Gastroesophageal sphincter (tissue), 4 donors: ENCODE measurements around the gene TNKS1BP1. TPM values are rescaled to one million over a fixed set of nuclear protein-coding genes. Genes with fewer than 3 reads are reported as not detected.

ENCODE experiments used
- ATAC-seq: fragments of 150-250 bp; one replicate; pipeline ENCODE4 v1.9.1; 2016; ENCODE audit warnings: mild to moderate bottlenecking, moderate library complexity
- H3K27ac ChIP-seq, 4 donors: fragments of 200-600 bp; sonication (generic) in 3 of 4; 1 replicate in 3 of 4; 2 replicates in 1 of 4; pipeline ENCODE4 v1.5.1; 2016 to 2019
- H3K27me3 ChIP-seq: fragments of 200-600 bp; sonication (generic); one replicate; pipeline ENCODE4 v1.5.1; 2019
- H3K36me3 ChIP-seq, 2 donors: fragments of 200-600 bp; sonication (generic); one replicate each; pipeline ENCODE4 v1.5.1; 2019; ENCODE audit warnings: control low read depth in 1 of 2
- H3K4me1 ChIP-seq, 3 donors: fragments of 200-600 bp; sonication (generic); 1 replicate in 2 of 3; 2 replicates in 1 of 3; pipeline ENCODE4 v1.5.1; 2016 to 2019; ENCODE audit warnings: control low read depth in 2 of 3
- H3K4me3 ChIP-seq, 2 donors: fragments of 200-600 bp; sonication (generic); one replicate each; pipeline ENCODE4 v1.5.1; 2019; ENCODE audit warnings: mild to moderate bottlenecking in 1 of 2, moderate library complexity in 1 of 2
- H3K9me3 ChIP-seq, 3 donors: fragments of 200-600 bp; sonication (generic); one replicate each; pipeline ENCODE4 v1.5.1; 2017 to 2019; ENCODE audit warnings: control low read depth in 2 of 3
- EP300 ChIP-seq: sonication (generic); formaldehyde crosslinking; IDR thresholded peaks from one replicate; pipeline ENCODE4 v1.6.1; 2017; ENCODE audit warnings: antibody characterized with exemption, mild to moderate bottlenecking
- POLR2A ChIP-seq, 2 donors: fragments of 450-650 bp; IDR thresholded peaks; one replicate each; pipeline ENCODE4 v1.6.1; 2017; ENCODE audit warnings: antibody characterized with exemption in 2 of 2, mild to moderate bottlenecking in 2 of 2, moderate library complexity in 1 of 2
- POLR2AphosphoS5 ChIP-seq: sonication (generic); formaldehyde crosslinking; IDR thresholded peaks from one replicate; pipeline ENCODE4 v1.6.1; 2017; ENCODE audit warnings: antibody characterized with exemption
- WGBS, 2 donors: methylation state at CpG; one replicate each; pipeline ENCODE4 v1.1.5; 2018; ENCODE audit warnings: low coverage in 1 of 2; 5-methylcytosine and 5-hydroxymethylcytosine counted together
- total RNA-seq, 4 donors: library from RNA; depleted of rRNA; stranded (reverse); fragments of >200 nt; gene quantifications; one replicate each; pipeline ENCODE4 v1.1.0, GENCODE V29; 2016
- TF ChIP-seq, protein P1 (sequence below), 4 experiments: fragments of 200-600 bp in 2 of 4; fragments of 450-650 bp in 2 of 4; sonication (generic) in 1 of 4; IDR thresholded peaks; one replicate each; pipeline ENCODE4 v1.5.1; 2017 to 2019; ENCODE audit warnings: antibody characterized with exemption in 4 of 4, mild to moderate bottlenecking in 2 of 4, moderate library complexity in 2 of 4

TNKS1BP1 gene
- total RNA-seq, 4 donors from 2014 or later, result 95.6 to 130 (median 108) TPM

GRCh38 chr11:57273448-57274058 is 51.2 kb downstream of the TNKS1BP1 start:
- Histone ChIP-seq H3K36me3 (no peaks in the 10 kb centered on the region), H3K4me3 (no peak overlapping the region), H3K4me1 (peaks cover 6 to 19% (median 13%) of the 10 kb centered on the region in 3 donors), H3K27me3 (no peaks in the 10 kb centered on the region), H3K9me3 (peaks cover 0 to 12% (median 0%) of the 10 kb centered on the region in 3 donors), H3K27ac (no peak overlapping the region)
- TF ChIP-seq POLR2A (IDR thresholded peaks at IDR 0.05) (no peak), EP300 (no peak), POLR2AphosphoS5 (no peak)
- TF ChIP-seq, protein P1, sequence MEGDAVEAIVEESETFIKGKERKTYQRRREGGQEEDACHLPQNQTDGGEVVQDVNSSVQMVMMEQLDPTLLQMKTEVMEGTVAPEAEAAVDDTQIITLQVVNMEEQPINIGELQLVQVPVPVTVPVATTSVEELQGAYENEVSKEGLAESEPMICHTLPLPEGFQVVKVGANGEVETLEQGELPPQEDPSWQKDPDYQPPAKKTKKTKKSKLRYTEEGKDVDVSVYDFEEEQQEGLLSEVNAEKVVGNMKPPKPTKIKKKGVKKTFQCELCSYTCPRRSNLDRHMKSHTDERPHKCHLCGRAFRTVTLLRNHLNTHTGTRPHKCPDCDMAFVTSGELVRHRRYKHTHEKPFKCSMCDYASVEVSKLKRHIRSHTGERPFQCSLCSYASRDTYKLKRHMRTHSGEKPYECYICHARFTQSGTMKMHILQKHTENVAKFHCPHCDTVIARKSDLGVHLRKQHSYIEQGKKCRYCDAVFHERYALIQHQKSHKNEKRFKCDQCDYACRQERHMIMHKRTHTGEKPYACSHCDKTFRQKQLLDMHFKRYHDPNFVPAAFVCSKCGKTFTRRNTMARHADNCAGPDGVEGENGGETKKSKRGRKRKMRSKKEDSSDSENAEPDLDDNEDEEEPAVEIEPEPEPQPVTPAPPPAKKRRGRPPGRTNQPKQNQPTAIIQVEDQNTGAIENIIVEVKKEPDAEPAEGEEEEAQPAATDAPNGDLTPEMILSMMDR (IDR thresholded peaks at IDR 0.05), result no peak
- 81 to 97% methylated on average over 3 to 4 of the region's 4 CpGs for WGBS, 2 donors
- ATAC-seq, result no peak

GRCh38 chr11:57269571-57270021 is 55.2 kb downstream of the TNKS1BP1 start:
- Histone ChIP-seq H3K4me3 (no peak overlapping the region), H3K27me3 (no peaks in the 10 kb centered on the region), H3K36me3 (no peaks in the 10 kb centered on the region), H3K4me1 (no peaks in the 10 kb centered on the region), H3K9me3 (peaks cover 0 to 16% (median 0%) of the 10 kb centered on the region in 3 donors), H3K27ac (peak overlapping the region in 1 of 4 donors; percentile 37)
- TF ChIP-seq POLR2A (IDR thresholded peaks at IDR 0.05) (no peak), EP300 (no peak), POLR2AphosphoS5 (no peak)
- TF ChIP-seq, protein P1 (IDR thresholded peaks at IDR 0.05), result no peak
- WGBS, 2 donors, result 55% methylated on average over 3 of the region's 3 CpGs; no CpG with 5 or more reads in 1 of the 2 donors
- ATAC-seq, result no peak

DNA sequence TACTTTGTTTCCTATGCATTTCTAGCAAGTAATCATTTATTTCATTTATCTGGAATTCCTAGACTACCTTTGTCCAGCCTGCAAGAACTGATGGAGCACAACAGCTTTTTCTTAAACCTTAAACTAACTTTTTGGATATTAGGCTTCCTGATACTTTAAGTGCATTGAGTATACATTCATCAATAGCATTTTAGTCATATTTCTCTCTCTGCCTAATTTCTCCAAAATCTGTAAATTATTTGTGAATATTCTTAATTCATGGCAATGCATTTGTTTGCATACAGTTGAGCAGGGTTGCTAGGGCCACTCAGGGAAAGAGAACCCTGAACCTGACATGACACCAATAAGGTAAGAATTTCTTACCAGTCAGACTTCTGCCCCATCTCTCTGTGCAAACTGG is 58.6 kb downstream of the TNKS1BP1 start:
- TF ChIP-seq POLR2AphosphoS5, result no peak
- TF ChIP-seq POLR2A (IDR thresholded peaks at IDR 0.05), result no peak
- TF ChIP-seq, protein P1 (IDR thresholded peaks at IDR 0.05), result no peak
- TF ChIP-seq EP300, result no peak
- Histone ChIP-seq H3K4me1 (peaks cover 0 to 19% (median 2%) of the 10 kb centered on the region in 3 donors), H3K4me3 (no peak overlapping the region), H3K9me3 (peaks cover 0 to 4% (median 0%) of the 10 kb centered on the region in 3 donors), H3K36me3 (no peaks in the 10 kb centered on the region), H3K27ac (no peak overlapping the region), H3K27me3 (no peaks in the 10 kb centered on the region)
- no peak for ATAC-seq

- no peak for ATAC-seq
- WGBS, 2 donors, result 70 to 71% methylated on average over 2 to 3 of the region's 7 CpGs
- Histone ChIP-seq H3K4me3 (no peak overlapping the region), H3K27ac (peak overlapping the region in 1 of 4 donors; percentile 31), H3K36me3 (no peaks in the 10 kb centered on the region), H3K4me1 (peaks cover 0 to 19% (median 2%) of the 10 kb centered on the region in 3 donors), H3K9me3 (peaks cover 0 to 4% (median 0%) of the 10 kb centered on the region in 3 donors), H3K27me3 (no peaks in the 10 kb centered on the region)
- TF ChIP-seq POLR2A (IDR thresholded peaks at IDR 0.05) (no peak), POLR2AphosphoS5 (no peak), EP300 (no peak)
- TF ChIP-seq, protein P1 (IDR thresholded peaks at IDR 0.05), result no peak
Observed at GRCh38 chr11:57263351-57263750, 61.4 kb downstream of the TNKS1BP1 start.

DNA sequence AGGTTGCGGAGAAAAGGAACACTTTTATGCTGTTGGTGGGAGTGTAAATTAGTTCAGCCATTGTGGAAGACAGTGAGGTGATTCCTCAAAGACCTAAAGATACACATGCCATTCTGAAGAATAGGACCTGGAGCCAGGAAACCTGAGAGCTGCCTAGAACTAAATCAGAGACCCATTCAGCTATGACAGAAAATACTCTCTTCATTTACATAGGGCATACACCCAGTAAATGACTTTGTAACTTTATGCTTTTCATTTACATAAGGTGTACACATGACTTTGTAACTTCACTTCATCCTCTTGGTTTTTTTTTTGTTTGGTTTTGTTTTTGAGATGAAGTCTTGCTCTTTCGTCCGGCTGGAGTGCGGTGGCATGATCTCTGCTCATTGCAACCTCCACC is 62.6 kb downstream of the TNKS1BP1 start:
- WGBS, 2 donors, result 66 to 93% methylated on average over 1 to 4 of the region's 4 CpGs

More for the DNA sequence above, 62.6 kb downstream of the TNKS1BP1 start:
- no peaks in the 10 kb centered on the region for H3K36me3 ChIP-seq
- TF ChIP-seq POLR2AphosphoS5, result no peak
- peaks cover 0 to 13% (median 0%) of the 10 kb centered on the region in 3 donors for H3K9me3 ChIP-seq
- no peak overlapping the region for H3K4me3 ChIP-seq
- H3K4me1 ChIP-seq, result peaks cover 0 to 19% (median 2%) of the 10 kb centered on the region in 3 donors
- H3K27me3 ChIP-seq, result no peaks in the 10 kb centered on the region
- no peak overlapping the region for H3K27ac ChIP-seq
- no peak for ATAC-seq
